ENCODE measurements around the gene SARS1. TPM values are rescaled to one million over a fixed set of nuclear protein-coding genes. Genes with fewer than 3 reads are reported as not detected.

Gene SARS1
- total RNA-seq, 4 donors from 2014 or later = 109 to 151 (median 132) TPM

DNA sequence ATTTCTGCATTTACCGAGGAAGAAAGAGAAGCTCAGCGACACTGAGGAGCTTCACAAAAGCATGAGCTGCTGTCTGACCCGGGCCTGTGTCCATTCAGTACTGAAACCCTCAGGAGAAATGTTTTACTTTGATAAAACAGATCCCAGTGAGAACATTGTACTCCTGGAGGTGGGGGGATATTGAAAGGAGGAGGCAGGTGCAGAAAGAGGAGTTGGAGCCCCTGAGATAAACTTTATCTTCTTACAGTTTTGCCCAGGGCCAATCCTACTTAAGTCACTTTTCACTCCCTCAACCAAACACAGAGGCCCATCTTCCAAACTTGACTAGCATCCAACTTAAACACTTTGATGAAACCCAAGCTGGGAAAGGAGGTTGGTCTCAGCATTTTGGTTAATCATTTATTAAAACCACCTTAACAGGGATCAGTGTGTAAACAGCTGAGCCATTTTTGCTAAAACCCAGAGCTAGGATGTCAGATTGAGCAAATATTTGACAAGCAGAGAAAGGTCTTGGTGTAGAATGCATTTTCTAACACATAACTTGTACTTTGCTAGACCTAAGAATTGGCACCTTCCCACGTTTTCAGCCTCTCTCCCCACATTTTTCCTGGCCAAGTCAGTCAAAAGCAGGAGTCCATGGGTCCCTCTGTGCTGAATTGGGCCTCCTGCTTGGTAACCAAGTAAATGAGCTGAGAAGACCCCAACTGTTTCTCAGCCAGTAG is 32.5 kb upstream of the SARS1 start:
- no peak for ATAC-seq (ENCODE audit: low FRiP score)
- DNase-seq (ENCODE audit: low spot score) = no peak
- TF ChIP-seq, protein P1, sequence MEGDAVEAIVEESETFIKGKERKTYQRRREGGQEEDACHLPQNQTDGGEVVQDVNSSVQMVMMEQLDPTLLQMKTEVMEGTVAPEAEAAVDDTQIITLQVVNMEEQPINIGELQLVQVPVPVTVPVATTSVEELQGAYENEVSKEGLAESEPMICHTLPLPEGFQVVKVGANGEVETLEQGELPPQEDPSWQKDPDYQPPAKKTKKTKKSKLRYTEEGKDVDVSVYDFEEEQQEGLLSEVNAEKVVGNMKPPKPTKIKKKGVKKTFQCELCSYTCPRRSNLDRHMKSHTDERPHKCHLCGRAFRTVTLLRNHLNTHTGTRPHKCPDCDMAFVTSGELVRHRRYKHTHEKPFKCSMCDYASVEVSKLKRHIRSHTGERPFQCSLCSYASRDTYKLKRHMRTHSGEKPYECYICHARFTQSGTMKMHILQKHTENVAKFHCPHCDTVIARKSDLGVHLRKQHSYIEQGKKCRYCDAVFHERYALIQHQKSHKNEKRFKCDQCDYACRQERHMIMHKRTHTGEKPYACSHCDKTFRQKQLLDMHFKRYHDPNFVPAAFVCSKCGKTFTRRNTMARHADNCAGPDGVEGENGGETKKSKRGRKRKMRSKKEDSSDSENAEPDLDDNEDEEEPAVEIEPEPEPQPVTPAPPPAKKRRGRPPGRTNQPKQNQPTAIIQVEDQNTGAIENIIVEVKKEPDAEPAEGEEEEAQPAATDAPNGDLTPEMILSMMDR (IDR thresholded peaks at IDR 0.05) = no peak

DNA sequence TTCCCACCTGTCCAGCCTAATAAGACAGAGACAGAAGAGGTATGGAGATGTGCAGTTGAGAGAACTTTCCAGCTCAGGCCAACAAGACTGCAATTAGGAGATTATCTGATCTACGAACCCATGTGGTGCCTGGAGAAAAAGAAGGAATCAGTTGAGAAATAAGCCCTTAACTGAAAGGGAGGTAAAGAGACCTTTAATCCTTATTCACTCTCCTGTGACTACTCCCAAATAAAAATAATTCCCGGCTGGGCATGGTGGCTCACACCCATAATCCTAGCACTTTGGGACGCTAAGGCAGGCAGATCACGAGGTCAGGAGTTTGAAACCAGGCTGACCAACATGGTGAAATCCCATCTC is 31.9 kb upstream of the SARS1 start:
- DNase-seq (ENCODE audit: low spot score) (no peak), ATAC-seq (ENCODE audit: low FRiP score) (no peak)
- TF ChIP-seq, protein P1 (IDR thresholded peaks at IDR 0.05) = no peak

DNA sequence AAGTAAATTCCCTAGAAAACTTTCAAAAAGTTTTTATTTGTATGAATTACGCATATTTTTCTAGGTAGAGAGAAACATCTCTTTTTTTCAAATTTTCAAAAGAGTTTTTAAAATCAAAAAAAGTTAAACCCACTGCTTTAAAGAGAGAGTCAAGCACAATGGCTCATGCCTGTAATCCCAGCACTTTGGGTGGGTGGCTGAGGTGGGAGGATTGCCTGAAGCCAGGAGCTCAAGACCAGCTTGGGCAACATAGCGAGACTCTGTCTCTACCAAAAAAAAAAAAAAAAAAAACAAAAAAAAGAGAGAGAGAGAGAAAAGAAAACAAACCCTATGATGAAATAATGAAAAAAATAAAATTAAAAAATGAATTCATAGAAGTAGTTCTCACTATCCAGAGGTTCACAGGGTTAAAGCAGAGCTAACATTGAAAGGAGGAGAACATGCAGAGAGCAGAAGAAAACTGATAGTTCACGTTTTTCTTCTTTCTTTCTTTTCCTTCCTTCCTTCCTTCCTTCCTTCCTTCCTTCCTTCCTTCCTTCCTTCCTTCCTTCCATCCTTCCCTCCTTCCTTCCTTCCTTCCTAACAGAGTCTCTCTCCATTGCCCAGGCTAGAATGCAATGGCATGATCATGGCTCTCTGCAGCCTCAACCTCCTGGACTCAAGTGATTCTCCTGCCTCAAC is 30.5 kb upstream of the SARS1 start:
- TF ChIP-seq, protein P1 (IDR thresholded peaks at IDR 0.05) = no peak
- DNase-seq (ENCODE audit: low spot score) = no peak
- no peak for ATAC-seq (ENCODE audit: low FRiP score)

DNA sequence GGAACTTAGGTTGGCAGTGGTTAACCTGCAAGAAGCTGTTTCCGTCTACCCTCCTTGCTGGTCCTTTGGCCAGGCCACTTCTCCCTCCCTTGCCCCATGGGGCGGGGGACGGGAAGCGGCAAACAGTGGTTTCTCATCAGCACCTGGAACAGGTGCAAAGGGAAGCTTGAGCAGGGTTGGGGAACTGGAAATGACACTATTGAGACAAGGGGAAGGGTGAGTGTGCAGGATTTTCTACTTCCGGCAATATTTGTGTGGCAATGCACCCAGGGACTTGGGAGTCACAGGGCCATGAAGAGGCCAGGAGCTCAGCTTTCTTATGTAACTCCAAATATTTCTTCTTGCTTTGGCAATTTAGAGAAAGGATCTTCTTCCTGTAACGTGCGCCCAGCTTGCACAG is 29.0 kb upstream of the SARS1 start:
- TF ChIP-seq, protein P1 (IDR thresholded peaks at IDR 0.05) = no peak
- no peak for ATAC-seq (ENCODE audit: low FRiP score)
- DNase-seq (ENCODE audit: low spot score) = no peak

DNA sequence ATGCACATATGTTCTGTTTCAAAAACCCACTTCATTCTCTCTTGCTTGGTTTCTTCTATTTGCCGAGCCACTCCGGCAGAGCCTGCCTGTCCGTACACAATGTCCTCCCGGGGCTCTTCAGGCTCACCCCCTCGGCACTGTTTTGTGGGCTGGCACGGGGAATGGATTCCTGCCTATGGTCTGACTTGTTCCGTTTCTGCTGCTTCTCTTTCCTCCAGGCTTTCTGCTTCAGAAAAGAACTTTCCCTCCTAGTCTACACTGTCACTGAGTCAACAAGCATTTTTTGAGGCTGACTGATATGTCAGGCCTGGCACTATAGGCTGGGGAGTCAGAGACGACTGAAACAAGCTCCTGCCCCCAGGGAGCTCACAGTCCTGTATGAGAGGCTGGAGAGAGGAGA is 28.4 kb upstream of the SARS1 start:
- ATAC-seq (ENCODE audit: low FRiP score) (no peak), DNase-seq (ENCODE audit: low spot score) (no peak)
- TF ChIP-seq, protein P1 (IDR thresholded peaks at IDR 0.05) = no peak

DNA sequence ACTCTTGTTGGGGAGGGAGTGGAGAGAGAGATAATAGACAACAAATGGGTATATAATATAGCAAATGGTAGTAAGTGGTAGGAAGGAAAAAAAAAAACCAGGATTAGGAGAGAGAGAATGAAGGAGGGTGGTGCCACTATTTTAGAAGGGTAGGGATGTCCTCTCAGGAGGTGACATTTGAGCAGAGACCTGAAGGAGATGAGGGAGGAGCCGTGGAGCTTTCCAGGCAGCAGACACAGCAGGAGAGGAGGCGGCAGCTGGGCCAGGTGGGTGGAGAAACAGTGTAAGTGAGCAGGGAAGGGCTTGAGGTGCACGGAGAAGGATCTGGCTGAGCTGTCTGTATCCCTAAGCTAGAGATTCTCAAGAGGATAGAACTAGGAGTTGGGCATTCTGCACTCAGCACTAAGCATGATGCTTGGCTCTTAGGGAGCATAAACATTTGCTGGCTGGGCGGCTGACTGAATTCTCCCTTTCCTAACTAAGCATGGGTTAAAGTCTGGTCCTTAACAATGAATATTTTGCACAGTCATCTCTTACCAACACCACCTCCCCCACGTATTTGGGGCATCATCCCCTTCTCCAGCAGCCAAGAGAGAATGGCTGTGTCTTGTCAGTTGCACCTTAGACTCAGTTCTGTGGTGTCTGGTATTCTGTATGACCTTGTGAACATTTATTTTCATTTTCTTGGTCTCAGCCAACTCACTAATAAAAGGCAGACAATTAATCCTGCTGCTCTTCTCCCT is 27.6 kb upstream of the SARS1 start:
- no peak for ATAC-seq (ENCODE audit: low FRiP score)
- DNase-seq (ENCODE audit: low spot score) = no peak

More for the DNA sequence above, 27.6 kb upstream of the SARS1 start:
- TF ChIP-seq, protein P1 (IDR thresholded peaks at IDR 0.05) = no peak
